Tibial nerve (tissue), 4 donors: ENCODE measurements around the gene GTF3C2. TPM values are rescaled to one million over a fixed set of nuclear protein-coding genes. Genes with fewer than 3 reads are reported as not detected.

Source experiments
- DNase-seq, 2 donors: peaks; one replicate each; pipeline ENCODE4 v3.0.0-alpha.2; 2019; ENCODE audit warnings: low spot score in 2 of 2
- H3K27ac ChIP-seq, 4 donors: fragments of 200-600 bp; sonication (generic) in 3 of 4; one replicate each; pipeline ENCODE4 v1.5.1; 2017 to 2019; ENCODE audit warnings: mild to moderate bottlenecking in 1 of 4
- H3K27me3 ChIP-seq, 2 donors: fragments of 200-600 bp; sonication (generic) in 1 of 2; one replicate each; pipeline versions ENCODE4 v1.5.1 to v1.6.0; 2017 to 2019
- H3K36me3 ChIP-seq, 3 donors: fragments of 200-600 bp; sonication (generic); one replicate each; pipeline ENCODE4 v1.5.1; 2018 to 2019
- H3K4me1 ChIP-seq, 4 donors: fragments of 200-600 bp; sonication (generic) in 3 of 4; one replicate each; pipeline ENCODE4 v1.5.1; 2017 to 2019
- H3K4me3 ChIP-seq, 4 donors: fragments of 200-600 bp; sonication (generic) in 3 of 4; one replicate each; pipeline ENCODE4 v1.5.1; 2017 to 2019; ENCODE audit warnings: mild to moderate bottlenecking in 1 of 4, moderate library complexity in 1 of 4
- H3K9me3 ChIP-seq, 4 donors: fragments of 200-600 bp; sonication (generic) in 3 of 4; one replicate each; pipeline ENCODE4 v1.5.1; 2017 to 2019
- EP300 ChIP-seq, 2 donors: sonication (generic); formaldehyde crosslinking; IDR thresholded peaks; one replicate each; pipeline ENCODE4 v1.6.1; 2017; ENCODE audit warnings: antibody characterized with exemption in 2 of 2, mild to moderate bottlenecking in 1 of 2
- POLR2A ChIP-seq, 2 donors: fragments of 450-650 bp; IDR thresholded peaks; one replicate each; pipeline ENCODE4 v1.6.1; 2017; ENCODE audit warnings: antibody characterized with exemption in 2 of 2, mild to moderate bottlenecking in 2 of 2, moderate library complexity in 2 of 2
- WGBS, 2 donors: methylation state at CpG; one replicate each; pipeline ENCODE4 v1.1.5; 2018; 5-methylcytosine and 5-hydroxymethylcytosine counted together
- total RNA-seq, 4 donors: library from RNA; depleted of rRNA; stranded (reverse); fragments of >200 nt; gene quantifications; one replicate each; pipeline ENCODE4 v1.1.0, GENCODE V29; 2016
- TF ChIP-seq, protein P1 (sequence below), 5 experiments: fragments of 200-600 bp in 3 of 5; fragments of 450-650 bp in 2 of 5; sonication (generic) in 3 of 5; IDR thresholded peaks; one replicate each; pipeline ENCODE4 v1.5.1; 2016 to 2019; ENCODE audit warnings: antibody characterized with exemption in 5 of 5, mild to moderate bottlenecking in 3 of 5, moderate library complexity in 2 of 5

Gene GTF3C2
- total RNA-seq, 4 donors from 2014 or later = 38.9 to 54.0 (median 46.0) TPM

- H3K27me3 ChIP-seq = peaks cover 0 to 18% of the 10 kb centered on the region in 2 donors
- 78 to 83% methylated on average over 1 of the region's 1 CpG for WGBS, 2 donors
Observed at GRCh38 chr2:27278010-27278409, 78.6 kb downstream of the GTF3C2 start.

More at GRCh38 chr2:27278010-27278409, 78.6 kb downstream of the GTF3C2 start:
- H3K36me3 ChIP-seq = no peaks in the 10 kb centered on the region
- H3K9me3 ChIP-seq = no peaks in the 10 kb centered on the region
- no peak overlapping the region for H3K27ac ChIP-seq
- H3K4me3 ChIP-seq = no peak overlapping the region
- no peak for TF ChIP-seq EP300 (IDR thresholded peaks at IDR 0.05)
- TF ChIP-seq, protein P1, sequence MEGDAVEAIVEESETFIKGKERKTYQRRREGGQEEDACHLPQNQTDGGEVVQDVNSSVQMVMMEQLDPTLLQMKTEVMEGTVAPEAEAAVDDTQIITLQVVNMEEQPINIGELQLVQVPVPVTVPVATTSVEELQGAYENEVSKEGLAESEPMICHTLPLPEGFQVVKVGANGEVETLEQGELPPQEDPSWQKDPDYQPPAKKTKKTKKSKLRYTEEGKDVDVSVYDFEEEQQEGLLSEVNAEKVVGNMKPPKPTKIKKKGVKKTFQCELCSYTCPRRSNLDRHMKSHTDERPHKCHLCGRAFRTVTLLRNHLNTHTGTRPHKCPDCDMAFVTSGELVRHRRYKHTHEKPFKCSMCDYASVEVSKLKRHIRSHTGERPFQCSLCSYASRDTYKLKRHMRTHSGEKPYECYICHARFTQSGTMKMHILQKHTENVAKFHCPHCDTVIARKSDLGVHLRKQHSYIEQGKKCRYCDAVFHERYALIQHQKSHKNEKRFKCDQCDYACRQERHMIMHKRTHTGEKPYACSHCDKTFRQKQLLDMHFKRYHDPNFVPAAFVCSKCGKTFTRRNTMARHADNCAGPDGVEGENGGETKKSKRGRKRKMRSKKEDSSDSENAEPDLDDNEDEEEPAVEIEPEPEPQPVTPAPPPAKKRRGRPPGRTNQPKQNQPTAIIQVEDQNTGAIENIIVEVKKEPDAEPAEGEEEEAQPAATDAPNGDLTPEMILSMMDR (IDR thresholded peaks at IDR 0.05) = no peak
- TF ChIP-seq POLR2A (IDR thresholded peaks at IDR 0.05) = no peak
- peaks cover 0 to 18% (median 5%) of the 10 kb centered on the region in 4 donors for H3K4me1 ChIP-seq
- no peak for DNase-seq

Other genes with a start within 250 kb of the GTF3C2 start
- 10 to 100 TPM in 1 of 4 donors, 1 to 10 TPM in 3; 2.8 to 15.9 (median 8.4) TPM for gene CGREF1, start 237.6 kb downstream of the GTF3C2 start, total RNA-seq
- gene ABHD1, start 232.9 kb downstream of the GTF3C2 start, total RNA-seq = under 1 TPM in 3 of 4 donors, not detected in 1; 0.42 to 0.78 (median 0.44) TPM
- gene PREB, start 222.1 kb downstream of the GTF3C2 start, total RNA-seq = 100 to 1,000 TPM in 1 of 4 donors, 10 to 100 TPM in 3; 54.4 to 114 (median 80.1) TPM
- gene PRR30, start 217.4 kb downstream of the GTF3C2 start, total RNA-seq = not detected
- gene TCF23, start 207.8 kb downstream of the GTF3C2 start, total RNA-seq = not detected
- gene ATRAID, start 144.7 kb downstream of the GTF3C2 start, total RNA-seq = 100 to 1,000 TPM; 107 to 210 (median 124) TPM
- 10 to 100 TPM; 19.0 to 50.0 (median 41.5) TPM for gene SLC5A6, start 144.5 kb downstream of the GTF3C2 start, total RNA-seq
- gene CAD, start 139.4 kb downstream of the GTF3C2 start, total RNA-seq = 10 to 100 TPM; 18.6 to 69.6 (median 32.9) TPM
- under 1 TPM in 1 of 4 donors, not detected in 3; 0.44 TPM for gene SLC30A3, start 93.7 kb downstream of the GTF3C2 start, total RNA-seq
- 1 to 10 TPM in 1 of 4 donors, not detected in 3; 2.5 TPM for gene DNAJC5G, start 81.3 kb downstream of the GTF3C2 start, total RNA-seq
- 1 to 10 TPM in 2 of 4 donors, under 1 TPM in 2; 0.21 to 2.7 (median 1.3) TPM for gene TRIM54, start 74.3 kb downstream of the GTF3C2 start, total RNA-seq
- gene UCN, start 48.3 kb downstream of the GTF3C2 start, total RNA-seq = 10 to 100 TPM; 14.9 to 24.0 (median 16.8) TPM
- gene MPV17, start 33.7 kb downstream of the GTF3C2 start, total RNA-seq = 100 to 1,000 TPM in 1 of 4 donors, 10 to 100 TPM in 3; 68.4 to 105 (median 87.3) TPM
- gene EIF2B4, start 13.6 kb upstream of the GTF3C2 start, total RNA-seq = 10 to 100 TPM; 43.3 to 69.0 (median 59.8) TPM
- gene SNX17, start 13.9 kb upstream of the GTF3C2 start, total RNA-seq = 10 to 100 TPM; 71.6 to 97.7 (median 90.8) TPM
- gene ZNF513, start 24.0 kb upstream of the GTF3C2 start, total RNA-seq = 10 to 100 TPM; 12.9 to 16.8 (median 14.4) TPM
- 10 to 100 TPM; 33.7 to 53.6 (median 47.9) TPM for gene PPM1G, start 52.8 kb upstream of the GTF3C2 start, total RNA-seq
- gene NRBP1, start 71.9 kb upstream of the GTF3C2 start, total RNA-seq = 10 to 100 TPM; 43.7 to 62.5 (median 56.7) TPM
- gene KRTCAP3, start 85.6 kb upstream of the GTF3C2 start, total RNA-seq = 10 to 100 TPM in 1 of 4 donors, 1 to 10 TPM in 1, not detected in 2; 3.6 to 18.1 TPM
- gene IFT172, start 133.0 kb upstream of the GTF3C2 start, total RNA-seq = 10 to 100 TPM; 27.8 to 61.4 (median 40.9) TPM
- gene FNDC4, start 138.4 kb upstream of the GTF3C2 start, total RNA-seq = 10 to 100 TPM in 2 of 4 donors, 1 to 10 TPM in 2; 7.0 to 30.3 (median 9.3) TPM
- not detected for gene GCKR, start 140.1 kb upstream of the GTF3C2 start, total RNA-seq
- 10 to 100 TPM; 29.9 to 52.0 (median 42.4) TPM for gene ZNF512, start 226.3 kb upstream of the GTF3C2 start, total RNA-seq